Breast epithelium (tissue), 3 donors: ENCODE results near the gene SYT9.

Source experiments
- CTCF ChIP-seq, 3 donors: fragments of 450-650 bp; IDR thresholded peaks; one replicate each; pipeline ENCODE4 v1.5.1; 2016 to 2017; ENCODE audit warnings: antibody characterized with exemption in 3 of 3, mild to moderate bottlenecking in 3 of 3, moderate library complexity in 3 of 3
- POLR2A ChIP-seq: fragments of 450-650 bp; IDR thresholded peaks from one replicate; pipeline ENCODE4 v1.6.1; 2016; ENCODE audit warnings: antibody characterized with exemption, mild to moderate bottlenecking, moderate library complexity

- TF ChIP-seq POLR2A (no peak), CTCF (IDR thresholded peaks at IDR 0.05) (no peak)
Measured at GRCh38 chr11:7252683-7253213, 1.0 kb downstream of the SYT9 start.
